Measurements from ENCODE around the gene AKAP1.

GRCh38 chr17:57050306-57050705 lies 34.7 kb upstream of the AKAP1 start:
- TF ChIP-seq POLR2A (IDR thresholded peaks at IDR 0.05): no peak
- TF ChIP-seq POLR2AphosphoS5 (IDR thresholded peaks at IDR 0.05): no peak

Measured in prostate gland (tissue), 1 donor.